Limb (tissue), 2 donors: Measurements from ENCODE around the gene ARSG.
"Not testable (repeated sequence)": the region's sequence is repeated elsewhere in the genome, so short reads cannot be mapped to it uniquely, and the experiment has no call there.

Experiments used
- DNase-seq, 2 donors: peaks; one replicate each; pipeline ENCODE4 v3.0.0-alpha.2; 2016; ENCODE audit errors: extremely low spot score in 2 of 2

Gene ARSG

GRCh38 chr17:68304706-68305105 lies 13.4 kb downstream of the ARSG start:
- DNase-seq = no peak

- no peak for DNase-seq
Measured at GRCh38 chr17:68305142-68305541, 13.8 kb downstream of the ARSG start.

DNA sequence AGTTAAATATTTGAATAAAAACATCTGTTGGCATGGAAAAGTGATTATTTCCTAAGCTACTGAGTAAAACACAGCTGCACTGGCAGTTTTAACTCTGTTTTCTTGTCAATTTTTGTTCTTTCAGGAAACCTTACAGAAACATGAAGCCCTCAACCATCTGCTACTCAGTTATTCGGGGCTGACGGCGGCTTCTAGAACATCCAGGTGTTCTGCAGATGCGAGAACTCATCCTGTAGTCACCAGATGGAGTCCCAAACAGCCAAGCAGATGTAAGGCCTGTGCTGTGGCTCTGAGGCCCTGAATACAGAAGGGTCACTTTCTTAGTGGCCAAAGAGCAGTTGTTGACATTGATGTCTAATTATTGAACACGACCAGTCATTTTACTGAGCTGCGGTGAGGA lies 15.5 kb downstream of the ARSG start:
- DNase-seq = no peak

- no peak for DNase-seq
Measured at GRCh38 chr17:68307443-68307842, 16.1 kb downstream of the ARSG start.

DNA sequence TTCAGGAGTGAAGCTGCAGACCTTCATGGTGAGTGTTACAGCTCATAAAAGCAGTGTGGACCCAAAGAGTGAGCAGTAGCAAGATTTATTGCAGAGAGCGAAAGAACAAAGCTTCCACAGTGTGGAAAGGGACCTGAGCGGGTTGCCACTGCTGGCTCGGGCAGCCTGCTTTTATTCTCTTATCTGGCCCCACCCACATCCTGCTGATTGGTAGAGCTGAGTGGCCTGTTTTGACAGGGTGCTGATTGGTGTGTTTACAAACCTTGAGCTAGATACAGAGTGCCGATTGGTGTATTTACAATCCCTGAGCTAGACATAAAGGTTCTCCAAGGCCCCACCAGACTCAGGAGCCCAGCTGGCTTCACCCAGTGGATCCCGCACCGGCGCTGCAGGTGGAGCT lies 17.2 kb downstream of the ARSG start:
- DNase-seq = not testable (repeated sequence)

DNA sequence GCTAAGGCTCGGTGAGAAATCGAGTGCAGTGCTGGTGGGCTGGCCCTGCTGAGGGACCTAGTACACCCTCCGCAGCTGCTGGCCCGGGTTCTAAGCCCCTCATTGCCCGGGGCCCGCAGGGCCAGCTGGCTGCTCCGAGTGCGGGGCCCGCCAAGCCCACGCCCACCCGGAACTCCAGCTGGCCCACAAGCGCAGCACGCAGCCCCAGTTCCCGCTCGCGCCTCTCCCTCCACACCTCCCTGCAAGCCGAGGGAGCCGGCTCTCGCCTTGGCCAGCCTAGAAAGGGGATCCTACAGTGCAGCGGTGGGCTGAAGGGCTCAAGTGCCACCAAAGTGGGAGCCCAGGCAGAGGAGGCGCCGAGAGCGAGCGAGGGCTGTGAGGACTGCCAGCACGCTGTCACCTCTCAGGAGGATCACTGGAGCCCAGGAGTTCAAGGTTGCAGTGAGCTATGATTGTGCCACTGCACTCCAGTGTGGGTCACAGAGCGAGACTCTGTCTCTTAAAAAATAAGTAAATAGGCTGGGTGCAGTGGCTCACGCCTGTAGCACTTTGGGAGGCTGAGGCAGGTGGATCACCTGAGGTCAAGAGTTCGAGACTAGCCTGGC lies 17.9 kb downstream of the ARSG start:
- not testable (repeated sequence) for DNase-seq

- no peak for DNase-seq
Measured at GRCh38 chr17:68310152-68310551, 18.9 kb downstream of the ARSG start.

DNA sequence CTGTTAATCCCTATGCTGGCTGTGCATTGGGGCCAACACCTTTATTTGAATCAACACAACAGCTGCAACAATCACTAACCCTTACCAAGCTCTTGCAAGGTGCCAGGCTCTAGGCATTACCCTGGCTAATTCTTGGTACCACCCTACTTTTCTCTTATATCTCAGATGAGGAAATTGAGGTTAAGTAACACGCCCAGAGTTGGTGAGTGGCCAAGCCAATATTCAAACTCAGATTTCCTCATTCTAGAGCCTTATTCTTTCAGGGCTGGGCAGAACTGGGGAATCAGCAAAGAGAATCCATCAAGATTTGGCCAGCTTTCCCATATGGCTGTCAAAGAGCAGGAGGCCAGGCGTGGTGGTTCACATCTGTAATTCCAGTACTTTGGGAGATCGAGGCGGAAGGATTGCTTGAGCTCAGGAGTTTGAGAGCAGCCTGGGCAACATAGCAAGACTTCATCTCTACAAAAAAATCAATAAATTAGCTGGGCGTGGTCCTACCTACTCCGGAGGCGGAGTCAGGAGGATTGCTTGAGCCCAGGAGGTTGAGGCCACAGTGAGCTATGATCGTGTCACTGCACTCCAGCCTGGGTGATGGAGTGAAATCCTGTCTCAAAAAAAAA lies 23.7 kb downstream of the ARSG start:
- no peak for DNase-seq

DNA sequence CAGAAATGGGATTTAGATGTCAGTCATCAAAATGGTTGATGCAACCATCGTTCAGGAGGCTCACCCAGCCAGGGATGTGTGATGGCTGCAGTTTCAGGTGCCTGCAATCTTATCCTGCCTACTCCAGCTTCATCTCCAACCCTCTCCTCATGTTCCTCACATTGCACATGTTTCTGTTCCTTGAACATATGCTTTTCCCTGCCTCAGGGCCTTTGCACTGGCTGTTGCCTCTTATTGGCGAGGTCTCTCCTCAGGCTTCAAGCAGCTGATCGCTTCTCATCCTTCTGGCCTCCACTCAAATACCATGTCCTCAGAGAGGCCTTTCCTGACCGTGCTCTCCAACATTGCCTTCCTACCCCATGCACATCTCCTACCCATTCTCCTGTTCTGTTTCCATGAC lies 24.6 kb downstream of the ARSG start:
- DNase-seq = no peak

DNA sequence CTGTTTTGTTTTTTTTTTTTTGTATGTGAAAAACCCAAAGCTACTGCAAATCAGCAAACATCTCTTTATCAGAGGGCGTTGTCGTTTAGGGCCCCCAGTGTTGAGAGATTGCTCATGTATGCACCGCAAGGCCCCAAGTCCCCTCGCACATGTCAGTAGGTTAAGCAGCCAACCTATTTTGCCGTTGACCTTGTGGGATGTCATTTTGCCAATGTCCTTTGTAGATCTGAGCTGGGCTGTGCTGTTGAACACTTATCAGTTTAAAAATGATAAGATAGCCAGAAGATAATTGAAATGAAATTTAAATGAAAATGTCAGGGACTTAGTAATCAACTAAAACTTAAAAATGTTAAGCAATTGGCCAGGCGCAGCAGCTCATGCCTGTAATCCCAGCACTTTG lies 26.2 kb downstream of the ARSG start:
- no peak for DNase-seq

GRCh38 chr17:68318103-68318991 lies 27.1 kb downstream of the ARSG start:
- DNase-seq = no peak

GRCh38 chr17:68319410-68320162 lies 28.3 kb downstream of the ARSG start:
- no peak for DNase-seq

DNA sequence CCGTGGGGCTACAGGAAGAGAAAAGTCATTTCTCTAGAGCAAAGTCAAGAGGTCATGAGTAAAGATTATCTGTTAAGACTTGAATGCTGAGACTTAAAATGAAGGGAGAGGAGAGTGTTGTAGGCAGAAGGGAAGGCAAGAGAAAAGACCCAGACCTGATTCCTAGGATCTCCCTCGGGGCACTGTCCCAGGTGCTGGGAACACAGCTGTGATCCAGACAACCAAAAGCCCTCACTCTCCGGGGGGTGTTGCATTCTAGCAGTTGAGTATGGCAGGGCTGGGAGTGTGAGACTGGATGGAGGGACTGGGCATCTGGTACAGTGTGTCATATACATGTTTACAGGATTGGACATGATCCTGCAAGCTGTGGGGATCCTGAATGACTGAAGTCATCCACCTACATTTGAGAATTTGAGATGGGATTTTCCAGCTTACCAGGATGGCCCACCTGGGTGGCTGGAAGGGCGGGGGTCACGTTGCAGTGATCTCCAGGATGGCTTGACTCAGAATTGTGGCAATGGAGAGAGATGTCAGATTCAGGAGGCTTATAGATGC lies 29.1 kb downstream of the ARSG start:
- DNase-seq = no peak

- DNase-seq = no peak
Measured at GRCh38 chr17:68320943-68321555, 29.8 kb downstream of the ARSG start.

DNA sequence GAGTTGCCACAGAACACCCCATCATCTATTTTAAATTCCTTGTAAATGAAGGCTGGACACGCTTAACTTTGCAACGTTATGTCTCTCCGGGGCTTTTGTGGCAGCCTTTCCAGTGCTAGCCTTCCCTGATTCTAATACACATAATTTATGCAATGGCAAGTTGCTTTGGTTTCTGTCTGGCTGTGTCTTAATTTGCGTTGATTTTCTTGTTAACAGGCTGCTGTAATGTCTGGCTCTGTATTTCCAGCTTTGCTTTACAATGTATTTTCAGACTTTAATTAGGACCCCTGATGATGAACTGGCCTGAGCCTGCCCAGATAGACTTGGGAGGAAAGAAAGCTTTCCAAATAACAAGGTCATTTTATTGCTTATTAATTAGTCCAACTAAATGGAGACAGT lies 30.3 kb downstream of the ARSG start:
- no peak for DNase-seq

DNA sequence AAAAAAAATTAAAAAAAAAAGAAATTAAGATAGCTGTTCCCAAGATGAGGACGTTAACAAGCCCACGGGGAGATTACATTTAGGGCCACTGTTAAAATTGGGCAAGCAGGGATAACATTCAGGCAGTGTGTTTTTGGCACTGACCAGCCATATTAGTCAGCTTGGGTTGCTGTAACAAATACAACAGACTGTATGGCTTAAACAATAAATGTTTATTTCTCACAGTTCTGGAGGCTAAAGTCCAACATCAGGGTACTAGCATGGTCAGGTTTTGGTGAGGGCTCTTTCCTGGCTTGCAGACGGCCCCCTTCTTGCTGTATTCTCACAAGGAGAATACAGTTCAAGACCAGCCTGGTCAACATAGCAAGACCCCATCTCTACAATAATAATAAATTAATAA lies 31.3 kb downstream of the ARSG start:
- DNase-seq = no peak

- DNase-seq = no peak
Measured at GRCh38 chr17:68324114-68324513, 32.8 kb downstream of the ARSG start.

- no peak for DNase-seq
Measured at GRCh38 chr17:68324654-68325336, 33.5 kb downstream of the ARSG start.

DNA sequence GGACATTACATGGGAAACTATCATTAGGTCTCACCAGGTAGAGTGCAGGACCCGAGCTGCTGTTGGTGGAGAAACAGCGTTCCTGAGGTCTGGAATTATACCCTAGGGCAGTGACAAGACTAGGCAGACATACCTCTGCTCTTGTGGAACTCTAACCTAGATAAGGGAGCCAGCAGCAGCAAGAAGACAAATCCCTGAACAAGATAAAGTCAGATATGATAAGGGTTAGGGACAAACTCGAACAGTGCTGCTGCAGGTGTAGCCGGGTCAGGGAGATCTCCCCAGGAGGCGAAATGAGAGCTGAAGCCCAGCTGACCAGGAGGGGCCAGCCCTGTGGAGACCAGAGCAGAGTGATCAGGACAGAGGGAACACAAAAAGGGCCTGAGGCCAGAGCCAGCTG lies 34.7 kb downstream of the ARSG start:
- DNase-seq = no peak

DNA sequence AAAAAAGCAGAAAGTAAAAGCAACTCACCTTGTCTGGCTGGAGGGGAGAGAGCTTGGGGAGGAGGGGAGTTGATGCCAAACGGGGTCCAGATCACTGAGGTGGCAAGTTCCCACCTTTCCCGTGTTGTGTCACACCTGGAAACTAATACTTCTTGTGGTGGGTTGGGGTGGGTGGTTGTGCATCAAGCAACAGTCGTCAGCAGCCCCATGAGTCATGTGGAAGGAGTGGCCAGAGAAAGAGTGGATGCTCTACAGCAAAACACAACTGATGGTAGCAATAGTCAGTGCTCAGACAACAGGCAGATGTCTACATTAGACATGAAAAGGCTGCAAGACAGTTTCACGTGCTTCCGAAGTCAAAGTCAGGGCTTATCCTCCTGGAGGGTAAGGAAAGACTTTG lies 35.4 kb downstream of the ARSG start:
- no peak for DNase-seq
